Mesothelial cell of epicardium (in vitro differentiated cells): Measurements from ENCODE around the gene SNUPN. TPM values are rescaled to one million over a fixed set of nuclear protein-coding genes. Genes with fewer than 3 reads are reported as not detected.

Source experiments
- DNase-seq, 2 experiments: peaks; one replicate each; pipeline ENCODE4 v3.0.0; 2021; ENCODE audit warnings: low spot score in 2 of 2; ENCODE audit not compliant: unreplicated experiment in 2 of 2
- H3K27ac Mint-ChIP-seq: 2 replicates; pipeline ENCODE4 v1.8.0; 2021; ENCODE audit warnings: mixed read lengths
- H3K27me3 Mint-ChIP-seq: 2 replicates; pipeline ENCODE4 v1.8.0; 2021; ENCODE audit warnings: low read depth, mixed read lengths
- H3K36me3 Mint-ChIP-seq: 2 replicates; pipeline ENCODE4 v1.8.0; 2021; ENCODE audit warnings: mixed read lengths
- H3K4me1 Mint-ChIP-seq: 2 replicates; pipeline ENCODE4 v1.8.0; 2021; ENCODE audit warnings: mixed read lengths
- H3K4me3 Mint-ChIP-seq: 2 replicates; pipeline ENCODE4 v1.8.0; 2021; ENCODE audit warnings: mild to moderate bottlenecking, moderate library complexity, mixed read lengths
- H3K9me3 Mint-ChIP-seq: 2 replicates; pipeline ENCODE4 v1.8.0; 2021; ENCODE audit warnings: mixed read lengths
- total RNA-seq: library from RNA; stranded (reverse); gene quantifications from 3 replicates; pipeline ENCODE4 v1.2.1, GENCODE V29; 2021
- TF ChIP-seq, protein P1 (sequence below): fragments of 200-600 bp; sonication (generic); IDR thresholded peaks from one replicate; pipeline ENCODE4 v1.5.0; 2021; ENCODE audit warnings: antibody characterized with exemption; ENCODE audit not compliant: unreplicated experiment

Gene SNUPN
- total RNA-seq, 1 donor from 2014 or later: 23.0 TPM

DNA sequence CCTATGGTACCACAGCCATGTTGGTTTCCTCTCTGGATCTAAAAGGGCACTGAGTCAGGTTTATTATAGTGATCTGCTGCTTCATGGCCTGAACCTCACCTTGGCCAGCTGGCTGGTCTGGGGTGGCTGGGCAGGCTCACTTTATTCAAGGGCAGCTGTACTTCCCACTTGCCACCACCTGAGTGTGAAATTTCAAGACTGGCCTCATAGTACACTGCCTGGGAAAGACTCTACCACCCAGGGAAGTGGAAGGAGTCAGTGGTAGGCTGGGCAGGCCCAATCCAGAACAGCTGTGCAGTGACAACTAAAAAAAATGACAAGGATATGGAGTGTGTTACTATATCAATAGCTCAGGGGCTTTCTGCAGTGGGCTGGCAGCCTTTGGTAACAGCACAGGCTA, 8.8 kb downstream of the SNUPN start:
- TF ChIP-seq, protein P1, sequence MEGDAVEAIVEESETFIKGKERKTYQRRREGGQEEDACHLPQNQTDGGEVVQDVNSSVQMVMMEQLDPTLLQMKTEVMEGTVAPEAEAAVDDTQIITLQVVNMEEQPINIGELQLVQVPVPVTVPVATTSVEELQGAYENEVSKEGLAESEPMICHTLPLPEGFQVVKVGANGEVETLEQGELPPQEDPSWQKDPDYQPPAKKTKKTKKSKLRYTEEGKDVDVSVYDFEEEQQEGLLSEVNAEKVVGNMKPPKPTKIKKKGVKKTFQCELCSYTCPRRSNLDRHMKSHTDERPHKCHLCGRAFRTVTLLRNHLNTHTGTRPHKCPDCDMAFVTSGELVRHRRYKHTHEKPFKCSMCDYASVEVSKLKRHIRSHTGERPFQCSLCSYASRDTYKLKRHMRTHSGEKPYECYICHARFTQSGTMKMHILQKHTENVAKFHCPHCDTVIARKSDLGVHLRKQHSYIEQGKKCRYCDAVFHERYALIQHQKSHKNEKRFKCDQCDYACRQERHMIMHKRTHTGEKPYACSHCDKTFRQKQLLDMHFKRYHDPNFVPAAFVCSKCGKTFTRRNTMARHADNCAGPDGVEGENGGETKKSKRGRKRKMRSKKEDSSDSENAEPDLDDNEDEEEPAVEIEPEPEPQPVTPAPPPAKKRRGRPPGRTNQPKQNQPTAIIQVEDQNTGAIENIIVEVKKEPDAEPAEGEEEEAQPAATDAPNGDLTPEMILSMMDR: no peak
- Mint-ChIP-seq H3K4me3 (no peak overlapping the region), H3K9me3 (no peaks in the 10 kb centered on the region), H3K27me3 (no peaks in the 10 kb centered on the region), H3K4me1 (no peaks in the 10 kb centered on the region), H3K36me3 (peaks cover 33% of the 10 kb centered on the region), H3K27ac (no peak overlapping the region)
- DNase-seq: no peak

DNA sequence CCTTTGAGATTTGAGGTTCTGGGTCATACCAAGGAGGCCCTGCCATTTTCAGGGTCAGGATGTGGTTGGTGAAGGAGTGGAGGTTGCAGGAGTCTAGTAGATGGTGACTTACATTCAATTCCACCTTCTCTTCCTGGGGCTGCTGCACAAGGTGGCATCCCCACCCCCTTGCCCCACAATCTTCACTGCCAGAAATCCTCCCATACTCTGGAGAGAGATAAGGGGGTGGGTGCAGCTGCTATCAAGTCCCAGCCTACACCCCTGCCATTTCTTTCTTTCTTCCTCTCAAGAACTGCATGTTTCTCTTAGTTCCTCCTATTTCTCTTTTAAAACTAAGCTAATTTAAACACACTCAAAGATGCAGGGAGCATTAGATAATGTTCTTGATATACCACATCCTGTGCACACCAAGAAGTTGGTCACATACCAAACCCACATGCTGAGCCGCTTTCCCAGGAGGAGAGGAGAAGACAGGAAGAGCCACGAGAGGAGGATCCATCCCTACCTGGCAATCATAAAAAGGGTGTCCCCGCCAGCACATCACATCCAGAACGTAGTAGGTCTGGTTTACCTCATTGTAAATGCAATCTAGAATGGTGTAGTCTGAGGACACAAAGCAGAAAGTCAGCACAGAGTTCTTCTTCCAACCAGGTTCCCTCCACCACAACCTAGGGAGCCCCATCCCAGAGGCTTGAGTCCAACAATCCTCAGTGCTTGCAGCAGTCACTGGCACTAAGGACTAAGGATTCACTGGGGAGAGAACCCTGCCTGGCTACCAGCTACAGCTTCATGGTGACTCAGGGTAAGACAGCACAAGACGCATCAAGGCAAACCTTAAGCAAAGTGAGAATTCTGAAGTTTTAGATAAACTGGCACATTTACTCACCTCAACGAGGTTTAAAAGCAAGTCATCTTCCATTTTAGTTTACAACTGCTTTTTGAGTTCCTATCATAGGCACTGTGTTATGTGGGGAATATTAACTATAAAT, 18.5 kb downstream of the SNUPN start:
- DNase-seq: no peak
- Mint-ChIP-seq H3K4me3 (no peak overlapping the region), H3K36me3 (peaks cover 33% of the 10 kb centered on the region), H3K27ac (no peak overlapping the region), H3K9me3 (no peaks in the 10 kb centered on the region), H3K4me1 (no peaks in the 10 kb centered on the region), H3K27me3 (no peaks in the 10 kb centered on the region)
- TF ChIP-seq, protein P1: no peak

DNA sequence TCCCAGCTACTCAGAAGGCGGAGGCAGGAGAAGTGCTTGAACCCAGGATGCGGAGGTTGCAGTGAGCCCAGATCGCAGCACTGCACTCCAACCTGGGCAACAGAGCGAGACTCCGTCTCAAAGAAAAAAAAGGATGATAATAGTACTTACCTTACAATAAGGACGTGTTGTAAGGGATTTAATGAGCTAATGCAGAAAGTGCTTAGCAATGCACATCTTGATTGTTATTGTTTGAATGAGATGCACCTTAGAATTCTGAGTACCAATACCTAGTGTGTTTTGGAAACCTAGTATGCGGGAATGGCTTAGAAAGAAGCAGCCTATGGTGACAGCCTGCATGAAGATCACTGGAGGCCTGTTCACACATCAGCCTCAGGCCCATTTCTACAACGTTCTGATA, 19.5 kb downstream of the SNUPN start:
- peaks cover 35% of the 10 kb centered on the region for H3K36me3 Mint-ChIP-seq
- no peak overlapping the region for H3K27ac Mint-ChIP-seq
- H3K4me3 Mint-ChIP-seq: no peak overlapping the region
- no peak for DNase-seq
- no peaks in the 10 kb centered on the region for H3K9me3 Mint-ChIP-seq
- TF ChIP-seq, protein P1: no peak
- H3K4me1 Mint-ChIP-seq: no peaks in the 10 kb centered on the region
- no peaks in the 10 kb centered on the region for H3K27me3 Mint-ChIP-seq

DNA sequence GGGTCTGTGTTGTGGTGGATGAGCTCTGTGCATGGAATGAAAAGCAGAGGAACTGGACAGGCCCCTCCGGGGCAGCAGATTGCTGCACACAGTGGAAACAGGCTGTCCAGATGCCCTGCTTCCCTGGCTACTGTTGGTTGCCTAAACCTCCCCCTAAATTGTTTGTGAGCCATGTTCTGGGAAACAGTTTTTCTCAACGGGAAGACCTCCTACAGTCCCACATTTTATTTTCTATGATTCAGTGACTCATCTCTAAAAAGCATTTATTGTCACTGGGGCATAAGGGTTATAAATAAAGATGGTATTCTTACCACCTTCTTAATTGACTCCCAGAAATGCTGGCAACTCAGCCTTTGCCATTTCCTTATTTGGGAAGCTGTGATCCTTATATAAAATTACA, 26.1 kb downstream of the SNUPN start:
- Mint-ChIP-seq H3K4me3 (no peak overlapping the region), H3K9me3 (no peaks in the 10 kb centered on the region), H3K27me3 (no peaks in the 10 kb centered on the region), H3K27ac (no peak overlapping the region), H3K4me1 (no peaks in the 10 kb centered on the region), H3K36me3 (peaks cover 30% of the 10 kb centered on the region)
- TF ChIP-seq, protein P1: no peak
- no peak for DNase-seq

DNA sequence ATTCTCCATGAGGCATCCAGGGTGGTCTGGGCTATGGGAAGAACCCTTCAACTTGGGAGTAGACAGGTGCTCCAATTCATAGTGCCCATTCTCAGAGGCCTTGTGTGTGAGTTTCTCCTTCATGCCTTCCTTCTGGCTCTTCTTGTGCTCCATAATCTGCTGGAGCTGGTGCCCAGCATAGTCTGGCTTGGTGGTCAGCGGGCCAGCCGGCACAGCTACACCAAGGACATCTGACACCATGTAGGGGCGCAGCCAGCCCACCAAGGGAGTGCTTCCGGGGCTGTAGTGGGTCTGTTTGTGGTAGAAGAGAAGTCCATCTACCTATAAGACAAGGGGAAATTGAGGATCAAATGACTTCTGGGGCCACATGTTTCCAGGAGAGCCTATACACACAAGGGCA, 27.2 kb downstream of the SNUPN start:
- Mint-ChIP-seq H3K27me3 (no peaks in the 10 kb centered on the region), H3K4me3 (no peak overlapping the region), H3K27ac (no peak overlapping the region), H3K36me3 (peaks cover 26% of the 10 kb centered on the region), H3K9me3 (no peaks in the 10 kb centered on the region), H3K4me1 (no peaks in the 10 kb centered on the region)
- DNase-seq: no peak
- TF ChIP-seq, protein P1: no peak
